Stimulated activated CD8-positive, alpha-beta memory T cell treated with anti-CD3 and anti-CD28 coated beads, Interleukin-15, amount 100 ng/mL, for 24 hours (primary cell): Measurements from ENCODE around the gene SMYD3.

Source experiments
- DNase-seq: peaks from one replicate; pipeline ENCODE4 v3.0.0-alpha.2; 2020; ENCODE audit warnings: low read depth

The SMYD3 gene

GRCh38 chr1:246147524-246148461 lies 359.3 kb downstream of the SMYD3 start:
- no peak for DNase-seq

GRCh38 chr1:246146804-246147523 lies 360.1 kb downstream of the SMYD3 start:
- DNase-seq: no peak

GRCh38 chr1:246145900-246146299 lies 361.2 kb downstream of the SMYD3 start:
- DNase-seq: no peak

GRCh38 chr1:246144931-246145330 lies 362.1 kb downstream of the SMYD3 start:
- DNase-seq: no peak

- DNase-seq: no peak
These were observed 364.7 kb downstream of the SMYD3 start for GRCh38 chr1:246142320-246142893.

- DNase-seq: no peak
These were observed 365.8 kb downstream of the SMYD3 start for GRCh38 chr1:246141306-246141705.

- no peak for DNase-seq
These were observed 367.3 kb downstream of the SMYD3 start for GRCh38 chr1:246139745-246140182.

GRCh38 chr1:246138781-246139180 lies 368.3 kb downstream of the SMYD3 start:
- no peak for DNase-seq

- DNase-seq: no peak
These were observed 370.6 kb downstream of the SMYD3 start for GRCh38 chr1:246136477-246136876.

GRCh38 chr1:246134789-246135188 lies 372.3 kb downstream of the SMYD3 start:
- no peak for DNase-seq

- no peak for DNase-seq
These were observed 376.0 kb downstream of the SMYD3 start for GRCh38 chr1:246131095-246131494.

GRCh38 chr1:246128494-246129069 lies 378.5 kb downstream of the SMYD3 start:
- DNase-seq: no peak

GRCh38 chr1:246126580-246126979 lies 380.5 kb downstream of the SMYD3 start:
- DNase-seq: no peak

- DNase-seq: no peak
These were observed 385.0 kb downstream of the SMYD3 start for GRCh38 chr1:246122071-246122470.

GRCh38 chr1:246121533-246121932 lies 385.5 kb downstream of the SMYD3 start:
- no peak for DNase-seq

- DNase-seq: no peak
These were observed 389.9 kb downstream of the SMYD3 start for GRCh38 chr1:246117066-246117791.

GRCh38 chr1:246114369-246114768 lies 392.7 kb downstream of the SMYD3 start:
- DNase-seq: no peak

GRCh38 chr1:246113555-246114095 lies 393.5 kb downstream of the SMYD3 start:
- no peak for DNase-seq

GRCh38 chr1:246111570-246111969 lies 395.5 kb downstream of the SMYD3 start:
- no peak for DNase-seq

GRCh38 chr1:246110343-246111219 lies 396.5 kb downstream of the SMYD3 start:
- DNase-seq: no peak
